HG03095 (cell line): ENCODE measurements around the gene CFAP73.

ENCODE experiments used
- ATAC-seq: cut with Tn5 transposase; IDR thresholded peaks from one replicate; pipeline ENCODE4 v1.9.1; 2021; ENCODE audit warnings: moderate library complexity; ENCODE audit not compliant: unreplicated experiment

The CFAP73 gene

DNA sequence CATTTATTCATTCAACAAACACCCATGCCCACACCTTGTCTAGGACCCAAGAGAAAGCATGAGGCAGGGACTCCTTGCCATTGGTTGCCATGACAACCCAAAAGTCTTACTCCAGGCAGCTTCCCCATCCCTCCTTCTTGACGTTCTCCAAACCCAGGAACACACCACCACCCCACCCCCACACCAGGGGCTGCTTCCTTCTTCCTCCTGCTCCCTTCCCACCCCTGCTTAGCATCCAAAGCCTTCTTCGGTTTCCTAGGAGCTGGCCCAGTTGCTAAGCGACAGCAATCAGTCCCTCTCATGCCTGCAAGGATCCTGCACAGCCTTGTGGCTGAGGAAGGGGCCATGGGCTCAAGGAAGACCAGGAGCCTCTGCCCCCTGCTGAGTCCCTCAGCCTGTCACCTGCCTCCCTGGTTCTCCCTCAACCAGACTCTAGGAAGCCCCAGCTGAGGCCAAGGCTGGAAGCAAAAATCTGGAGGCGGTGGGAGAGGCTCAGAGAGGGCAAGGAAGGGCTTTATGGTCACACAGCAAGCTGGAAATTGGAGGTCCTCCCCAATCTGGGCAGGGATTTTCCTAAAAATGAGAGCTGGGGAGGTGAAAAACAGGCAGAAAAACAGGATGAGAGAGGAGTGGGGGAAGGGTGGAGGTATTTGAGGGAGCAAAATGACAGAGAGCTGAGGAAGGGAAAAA lies 29.4 kb upstream of the CFAP73 start:
- ATAC-seq, result no peak

- ATAC-seq, result no peak
Observed at GRCh38 chr12:113120670-113121370, 28.7 kb upstream of the CFAP73 start.

- ATAC-seq, result no peak
Observed at GRCh38 chr12:113127791-113128199, 21.7 kb upstream of the CFAP73 start.

DNA sequence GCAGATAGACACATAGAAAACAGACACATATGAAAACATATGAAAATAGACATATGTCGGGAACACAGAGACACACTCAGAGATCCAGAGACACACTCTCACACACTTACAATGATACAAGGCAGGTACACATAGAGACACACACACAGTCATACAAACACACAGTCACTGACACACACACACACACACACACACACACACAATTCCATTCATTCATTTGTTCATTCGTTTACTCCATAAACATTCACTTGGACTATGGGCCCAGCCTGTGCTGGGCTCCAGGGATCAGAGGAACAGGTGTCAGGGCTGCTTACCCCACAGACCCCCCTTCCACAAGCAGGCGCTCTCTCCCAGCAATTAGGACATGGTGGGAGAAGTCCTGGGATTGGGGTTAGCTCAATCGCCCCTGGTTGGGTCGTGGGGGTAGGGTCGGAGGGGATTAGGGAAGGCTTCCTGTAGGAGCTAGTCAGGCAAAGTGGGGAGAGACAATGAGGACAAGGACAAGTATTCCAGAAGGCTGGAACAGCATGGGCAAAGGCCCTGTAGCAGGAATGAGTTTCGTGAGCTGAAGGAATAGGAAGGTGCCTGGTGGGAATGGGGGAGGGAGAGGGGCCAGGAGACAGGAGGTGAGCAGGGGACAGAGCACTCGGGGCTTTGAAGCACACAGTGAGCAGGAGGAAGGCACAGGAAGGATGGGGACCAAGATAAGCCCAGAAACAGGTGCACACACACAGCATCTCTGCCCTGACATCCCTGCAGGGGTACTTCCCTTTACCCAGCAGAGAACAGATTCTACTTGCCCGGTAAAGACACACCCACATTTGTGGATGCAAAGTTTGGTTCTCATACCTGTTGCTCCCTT lies 20.5 kb upstream of the CFAP73 start:
- ATAC-seq, result no peak

- ATAC-seq, result no peak
Observed at GRCh38 chr12:113129664-113130456, 19.7 kb upstream of the CFAP73 start.

- no peak for ATAC-seq
Observed at GRCh38 chr12:113130457-113131135, 18.9 kb upstream of the CFAP73 start.

GRCh38 chr12:113131556-113131955 lies 18.0 kb upstream of the CFAP73 start:
- ATAC-seq, result no peak

DNA sequence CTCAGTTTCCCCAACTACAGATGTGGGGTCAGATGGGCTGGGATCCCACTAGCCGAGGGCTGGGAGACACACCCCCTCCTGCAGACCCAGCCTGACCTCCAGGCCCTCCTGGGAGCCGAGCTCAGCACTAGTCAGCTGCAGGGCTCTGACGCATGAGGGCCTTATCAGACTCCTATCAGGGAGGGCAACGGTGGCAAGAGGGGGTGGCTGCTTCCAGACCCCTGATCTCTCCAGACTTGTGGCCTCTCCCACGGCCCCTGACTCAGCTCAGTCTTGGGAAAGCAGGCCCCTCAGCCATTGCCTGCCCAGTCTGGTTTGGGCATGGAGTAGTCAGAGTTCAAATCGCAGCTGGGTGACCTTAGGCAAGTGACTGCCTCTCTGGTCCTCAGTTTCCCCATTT lies 16.5 kb upstream of the CFAP73 start:
- no peak for ATAC-seq

- no peak for ATAC-seq
Observed at GRCh38 chr12:113133666-113134065, 15.9 kb upstream of the CFAP73 start.

DNA sequence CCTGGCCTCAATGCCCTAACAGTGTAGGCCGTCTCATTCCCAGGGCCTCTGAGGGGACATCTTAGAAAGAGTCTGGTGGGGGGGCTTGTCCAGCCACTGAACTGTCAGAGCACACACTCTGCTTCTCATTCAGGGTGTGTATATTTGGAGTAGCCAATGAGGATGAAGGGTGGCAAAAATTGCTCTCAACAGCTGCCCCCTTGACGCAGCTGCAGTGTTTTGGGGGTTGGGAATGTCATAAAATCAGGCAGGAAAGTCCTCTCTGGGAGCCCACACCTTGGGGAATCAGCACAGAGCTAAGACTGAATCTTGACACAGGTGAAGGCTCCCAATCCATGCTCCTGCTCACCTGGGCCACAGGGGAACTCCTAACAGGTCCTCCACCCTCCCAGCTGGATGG lies 15.5 kb upstream of the CFAP73 start:
- ATAC-seq, result no peak

DNA sequence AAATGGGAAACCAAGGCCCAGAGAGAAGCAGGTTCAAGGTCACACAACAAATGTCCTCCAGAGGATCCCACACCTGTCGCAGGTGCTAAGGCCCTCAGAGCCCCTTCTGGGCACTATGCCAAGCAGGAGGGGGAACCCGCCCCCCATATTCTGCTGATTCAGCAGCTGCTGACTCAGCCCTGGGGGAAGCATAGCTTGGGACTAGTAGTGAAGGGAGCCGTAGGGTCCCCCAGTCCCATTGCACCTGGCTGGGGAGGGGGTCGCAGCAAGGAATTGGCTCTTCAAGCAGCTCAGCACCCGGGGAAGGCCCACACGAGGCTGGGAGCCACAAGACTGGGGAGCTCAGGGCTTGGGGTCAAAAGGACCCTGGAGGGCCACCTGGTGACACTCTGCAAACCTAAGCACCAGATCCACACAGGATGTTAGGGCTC lies 15.0 kb upstream of the CFAP73 start:
- no peak for ATAC-seq

DNA sequence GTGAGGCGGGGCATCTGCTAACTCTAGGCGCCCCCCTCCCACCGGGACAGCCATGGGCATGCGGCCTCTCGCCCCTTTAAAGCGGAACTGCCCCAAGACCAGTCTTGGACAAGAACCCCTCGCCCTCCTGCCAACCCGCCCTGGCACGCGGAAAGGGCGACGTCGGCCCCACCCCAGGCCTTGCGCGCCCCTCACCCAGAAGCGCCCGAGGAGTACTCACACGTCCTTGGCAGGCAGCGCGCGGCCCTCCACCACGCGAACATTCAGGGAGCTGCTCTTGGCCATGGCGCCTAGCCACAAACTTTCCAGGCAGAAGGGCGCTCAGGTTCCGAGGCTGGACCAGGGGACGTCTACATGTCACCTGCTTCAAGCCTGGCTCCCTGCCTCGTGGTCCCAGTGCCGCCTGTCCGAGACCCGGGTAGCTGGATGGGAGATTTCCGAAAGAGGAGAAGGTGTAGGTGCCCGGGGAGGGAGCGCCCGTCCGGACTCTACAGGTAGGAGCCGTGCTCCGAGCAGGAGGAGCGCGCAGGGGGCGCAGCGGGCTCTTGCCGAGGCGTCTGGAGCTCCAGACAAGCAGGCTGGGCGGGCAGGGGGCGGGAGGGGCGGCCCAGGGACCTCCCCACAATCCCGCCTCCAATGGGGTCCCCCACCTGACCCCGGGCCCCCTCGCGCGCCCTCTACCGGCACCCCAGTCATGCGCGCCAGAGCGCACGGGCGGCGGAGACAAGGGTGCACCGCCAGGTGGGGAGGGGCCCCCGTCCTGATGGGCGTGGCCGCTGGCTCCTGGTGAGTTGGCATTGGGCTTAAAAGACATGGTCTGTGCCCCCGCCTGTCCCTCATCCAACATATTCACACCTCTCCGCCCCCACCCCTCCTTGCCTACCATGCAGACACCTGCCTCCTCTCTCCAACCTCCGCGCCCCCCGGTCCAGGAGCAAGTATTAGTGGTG lies 14.1 kb upstream of the CFAP73 start, which contains the start of gene RASAL1:
Gene RASAL1 (minus strand): TSS at position 584 of the 950 bp plus-strand sequence. CDS start 299 bp downstream, at position 285.
- ATAC-seq, result no peak

GRCh38 chr12:113136128-113136989 lies 13.2 kb upstream of the CFAP73 start:
- no peak for ATAC-seq

DNA sequence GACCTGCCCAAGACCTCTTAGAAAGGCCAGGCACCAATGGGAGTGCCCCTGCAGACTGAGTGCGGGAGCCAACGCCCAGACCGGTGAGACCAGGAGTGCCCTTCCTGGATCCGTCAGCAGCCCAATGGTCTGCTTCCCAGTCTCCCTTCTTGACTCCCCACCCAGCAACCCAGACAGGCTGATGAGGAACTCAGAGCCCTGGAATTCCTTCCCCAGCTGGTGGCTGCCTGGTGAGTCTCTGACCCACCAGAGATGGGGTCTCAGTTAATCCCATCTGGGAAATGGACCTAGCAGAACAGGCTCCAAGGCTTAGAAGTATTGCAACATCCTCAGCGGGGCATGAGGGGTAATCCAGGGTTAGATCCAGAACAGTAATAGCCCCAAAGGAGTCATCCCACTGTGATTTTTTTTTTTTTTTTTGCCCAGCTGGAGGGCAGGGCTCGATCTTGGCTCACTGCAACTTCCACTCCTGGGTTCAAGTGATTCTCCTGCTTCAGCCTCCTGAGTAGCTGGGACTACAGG lies 12.5 kb upstream of the CFAP73 start:
- no peak for ATAC-seq

- ATAC-seq, result no peak
Observed at GRCh38 chr12:113137861-113138783, 11.4 kb upstream of the CFAP73 start.

- no peak for ATAC-seq
Observed at GRCh38 chr12:113138826-113139225, 10.7 kb upstream of the CFAP73 start.

GRCh38 chr12:113140706-113141105 lies 8.8 kb upstream of the CFAP73 start:
- ATAC-seq, result no peak
